IMR-90 (cell line): ENCODE measurements around the gene CHRM1. TPM values are rescaled to one million over a fixed set of nuclear protein-coding genes. Genes with fewer than 3 reads are reported as not detected.

Source experiments
- ATAC-seq: fragments of 200-7000 bp; cut with Tn5 transposase; 2 replicates; pipeline ENCODE4 v1.9.1; 2020; ENCODE audit warnings: low read depth, mild to moderate bottlenecking, moderate library complexity
- BruUV-seq: library from RNA; stranded (reverse); fragments of 400-500 nt; replicated peaks from 2 replicates; lab custom pipeline; 2021; lab: Mats Ljungman, UMichigan
- CTCF ChIA-PET: fragments of 300-600 bp; formaldehyde crosslinking; extraction: SDS; loops from one replicate; lab custom pipeline; 2021; ENCODE audit warnings: antibody characterized with exemption; lab: Yijun Ruan, JAX
- POLR2A ChIA-PET: fragments of 300-600 bp; sonication (Branson Sonifier 250); formaldehyde crosslinking; loops from one replicate; lab custom pipeline; 2022; ENCODE audit warnings: antibody characterized with exemption; ENCODE audit not compliant: unreplicated experiment; lab: Charles Lee
- DNase-seq: peaks from one replicate; pipeline ENCODE4 v3.0.0; 2013
- H2AFZ ChIP-seq: replicated peaks from 2 replicates; pipeline ENCODE3; 2013; ENCODE audit warnings: low read length, mild to moderate bottlenecking; ENCODE audit not compliant: poor library complexity
- H2AK5ac ChIP-seq: 2 replicates; pipeline ENCODE4 v1.6.1; 2013; ENCODE audit warnings: low read depth, low read length, inconsistent platforms
- H2AK9ac ChIP-seq: replicated peaks from 2 replicates; pipeline ENCODE3; 2013; ENCODE audit warnings: mild to moderate bottlenecking, low read depth, low read length, moderate library complexity; ENCODE audit not compliant: poor library complexity
- H2BK120ac ChIP-seq: 2 replicates; pipeline ENCODE4 v1.6.1; 2013; ENCODE audit warnings: low read depth, low read length, inconsistent platforms
- H2BK15ac ChIP-seq: 3 replicates; pipeline ENCODE4 v1.6.1; 2013; ENCODE audit warnings: low read depth, low read length, inconsistent platforms
- H2BK20ac ChIP-seq: 2 replicates; pipeline ENCODE4 v1.6.1; 2013; ENCODE audit warnings: low read depth, mild to moderate bottlenecking, inconsistent platforms, low read length, moderate library complexity
- H2BK5ac ChIP-seq: 2 replicates; pipeline ENCODE4 v1.6.1; 2013; ENCODE audit warnings: mild to moderate bottlenecking, low read depth, low read length, inconsistent platforms; ENCODE audit not compliant: poor library complexity, severe bottlenecking
- H3K14ac ChIP-seq: replicated peaks from 2 replicates; pipeline ENCODE4 v1.6.1; 2013; ENCODE audit warnings: low read depth, low read length, inconsistent platforms
- H3K18ac ChIP-seq: 2 replicates; pipeline ENCODE4 v1.6.1; 2013; ENCODE audit warnings: low read depth, low read length, control low read depth
- H3K23ac ChIP-seq: 2 replicates; pipeline ENCODE4 v1.6.1; 2013; ENCODE audit warnings: low read depth, low read length, inconsistent platforms
- H3K27ac ChIP-seq: 2 replicates; pipeline ENCODE4 v1.5.1; 2013; ENCODE audit warnings: mild to moderate bottlenecking, control low read depth, low read length; ENCODE audit not compliant: insufficient read depth
- H3K27me3 ChIP-seq: 2 replicates; pipeline ENCODE4 v1.6.1; 2013; ENCODE audit warnings: low read length; ENCODE audit not compliant: control insufficient read depth, insufficient read depth
- H3K36me3 ChIP-seq: 2 replicates; pipeline ENCODE4 v1.6.1; 2013; ENCODE audit warnings: low read length, mixed read lengths; ENCODE audit not compliant: control insufficient read depth, insufficient read depth
- H3K4ac ChIP-seq: 2 replicates; pipeline ENCODE4 v1.6.1; 2013; ENCODE audit warnings: low read depth, low read length, inconsistent platforms
- H3K4me1 ChIP-seq: 2 replicates; pipeline ENCODE4 v1.6.1; 2013; ENCODE audit warnings: low read length, mixed read lengths; ENCODE audit not compliant: control insufficient read depth, insufficient read depth
- H3K4me2 ChIP-seq: 2 replicates; pipeline ENCODE4 v1.6.1; 2013; ENCODE audit warnings: low read depth, mild to moderate bottlenecking, control low read depth, low read length, moderate library complexity
- H3K4me3 ChIP-seq: 2 replicates; pipeline ENCODE4 v1.5.1; 2013; ENCODE audit warnings: low read depth, mild to moderate bottlenecking, control low read depth, low read length, moderate library complexity; ENCODE audit not compliant: insufficient read depth
- H3K56ac ChIP-seq: 2 replicates; pipeline ENCODE4 v1.6.1; 2013; ENCODE audit warnings: low read length, inconsistent platforms; ENCODE audit not compliant: insufficient read depth; ENCODE audit errors: extremely low read depth
- H3K79me1 ChIP-seq, 2 experiments: 2 replicates each; pipeline ENCODE4 v1.6.1; 2013; ENCODE audit warnings: low read length in 2 of 2, inconsistent platforms in 1 of 2, low read depth in 1 of 2
- H3K9ac ChIP-seq: 2 replicates; pipeline ENCODE4 v1.6.1; 2013; ENCODE audit warnings: low read depth, low read length, control low read depth
- H3K9me1 ChIP-seq: 2 replicates; pipeline ENCODE4 v1.6.1; 2013; ENCODE audit warnings: low read length, inconsistent platforms; ENCODE audit not compliant: insufficient read depth
- H3K9me3 ChIP-seq: 2 replicates; pipeline ENCODE4 v1.6.1; 2013; ENCODE audit warnings: low read length; ENCODE audit not compliant: control insufficient read depth, insufficient read depth
- H4K20me1 ChIP-seq: 2 replicates; pipeline ENCODE4 v1.6.1; 2013; ENCODE audit warnings: low read length, inconsistent platforms; ENCODE audit not compliant: insufficient read depth
- H4K5ac ChIP-seq: 2 replicates; pipeline ENCODE4 v1.6.1; 2013; ENCODE audit warnings: mild to moderate bottlenecking, low read depth, low read length, control low read depth
- H4K8ac ChIP-seq, 2 experiments: 2 replicates each; pipeline ENCODE4 v1.6.1; 2013; ENCODE audit warnings: low read depth in 2 of 2, low read length in 2 of 2, control low read depth in 1 of 2, inconsistent platforms in 1 of 2
- H4K91ac ChIP-seq: 2 replicates; pipeline ENCODE4 v1.6.1; 2013; ENCODE audit warnings: low read depth, low read length, inconsistent platforms; ENCODE audit not compliant: insufficient read depth
- BHLHE40 ChIP-seq: fragments of 150-350 bp; IDR thresholded peaks from 2 replicates; pipeline ENCODE4 v1.6.1; 2016; ENCODE audit warnings: mild to moderate bottlenecking, low read depth, low read length
- CEBPB ChIP-seq: IDR thresholded peaks from 2 replicates; pipeline ENCODE4 v1.6.1; 2012; ENCODE audit warnings: low read depth, low read length, improper control_type of control experiment
- CHD1 ChIP-seq: IDR thresholded peaks from 2 replicates; pipeline ENCODE4 v1.6.1; 2012; ENCODE audit warnings: low read depth, low read length, improper control_type of control experiment
- FOS ChIP-seq: fragments of 150-350 bp; IDR thresholded peaks from 2 replicates; pipeline ENCODE4 v1.6.1; 2016; ENCODE audit warnings: low read depth, low read length
- MAFK ChIP-seq: IDR thresholded peaks from 2 replicates; pipeline ENCODE4 v1.6.1; 2012; ENCODE audit warnings: low read depth, low read length, improper control_type of control experiment
- MAZ ChIP-seq: IDR thresholded peaks from 2 replicates; pipeline ENCODE4 v1.6.1; 2012; ENCODE audit warnings: low read depth, mild to moderate bottlenecking, low read length, improper control_type of control experiment, moderate library complexity, borderline replicate concordance
- MXI1 ChIP-seq: IDR thresholded peaks from 2 replicates; pipeline ENCODE4 v1.6.1; 2012; ENCODE audit warnings: low read depth, mild to moderate bottlenecking, low read length, moderate library complexity, borderline replicate concordance
- NFE2L2 ChIP-seq: fragments of 150-350 bp; IDR thresholded peaks from 2 replicates; pipeline ENCODE4 v1.6.1; 2016; ENCODE audit warnings: low read depth, mild to moderate bottlenecking, low read length
- POLR2A ChIP-seq: IDR thresholded peaks from 2 replicates; pipeline ENCODE4 v1.6.1; 2012; ENCODE audit warnings: mild to moderate bottlenecking, low read depth, low read length
- RAD21 ChIP-seq: IDR thresholded peaks from 2 replicates; pipeline ENCODE4 v1.6.1; 2012; ENCODE audit warnings: low read length, improper control_type of control experiment
- RCOR1 ChIP-seq: IDR thresholded peaks from 2 replicates; pipeline ENCODE4 v1.6.1; 2012; ENCODE audit warnings: mild to moderate bottlenecking, low read length, improper control_type of control experiment; ENCODE audit not compliant: insufficient replicate concordance
- RFX5 ChIP-seq: IDR thresholded peaks from 2 replicates; pipeline ENCODE4 v1.8.0; 2012; ENCODE audit warnings: low read depth, mild to moderate bottlenecking, low read length, moderate library complexity
- SMC3 ChIP-seq: fragments of 150-350 bp; IDR thresholded peaks from 2 replicates; pipeline ENCODE4 v1.6.1; 2016; ENCODE audit warnings: low read depth, mild to moderate bottlenecking, antibody characterized with exemption, low read length, moderate library complexity
- WGBS, 2 experiments: methylation state at CpG; one replicate each; pipeline versions ENCODE4 v1.1.5 to v1.1.7; 2013; ENCODE audit warnings: missing lambda C conversion rate in 2 of 2; ENCODE audit not compliant: insufficient read length in 1 of 2; ENCODE audit errors: extremely low coverage in 2 of 2; 5-methylcytosine and 5-hydroxymethylcytosine counted together
- dilution Hi-C: fragments of 300-500 bp; cut with HindIII; formaldehyde crosslinking; loops from one replicate; pipeline ENCODE4 v1.14.3; 2018; ENCODE audit warnings: low sequenced_read_pairs; ENCODE audit not compliant: unreplicated experiment
- in situ Hi-C: fragments of 300-500 bp; cut with MboI; formaldehyde crosslinking; loops from 3 replicates; pipeline ENCODE4 v1.14.3; 2019; ENCODE audit warnings: low sequenced_read_pairs, inconsistent platforms, mixed read lengths
- intact Hi-C: fragments of 100-400 bp; cut with micrococcal nuclease; formaldehyde crosslinking; loops from 2 replicates; pipeline ENCODE4 v1.10.0; 2022
- polyA plus RNA-seq, 3 experiments: library from polyadenylated mRNA; depleted of rRNA; stranded (reverse); fragments of >200 nt; gene quantifications; 2 replicates each; pipeline ENCODE4 v1.2.3, GENCODE V29; 2012; ENCODE audit warnings: low replicate concordance in 1 of 3
- total RNA-seq: library from RNA; depleted of rRNA; stranded (reverse); fragments of >200 nt; gene quantifications from 2 replicates; pipeline ENCODE4 v1.2.3, GENCODE V29; 2012
- TF ChIP-seq, protein P1 (sequence below): conservative IDR thresholded peaks from 2 replicates; pipeline ENCODE4 v1.5.1; 2012; ENCODE audit warnings: mild to moderate bottlenecking, low read depth, low read length, improper control_type of control experiment
- TF ChIP-seq, protein P2 (sequence below): fragments of 150-350 bp; IDR thresholded peaks from 2 replicates; pipeline ENCODE4 v1.6.1; 2016; ENCODE audit warnings: low read depth, mild to moderate bottlenecking, low read length, moderate library complexity, borderline replicate concordance
- TF ChIP-seq, protein P3 (sequence below): fragments of 150-350 bp; IDR thresholded peaks from 2 replicates; pipeline ENCODE4 v1.6.1; 2017; ENCODE audit warnings: mild to moderate bottlenecking, antibody characterized with exemption, low read length, low read depth

Gene CHRM1
- total and polyA plus RNA-seq, 2 of the 4 experiments (the other 2 are of a cell fraction), result not detected

- dilution Hi-C loops, result no loop called here
- intact Hi-C loops, result no loop called here
- Histone ChIP-seq H2AFZ (no peak overlapping the region), H3K4me2 (no peak overlapping the region), H3K23ac (no peak overlapping the region), H4K5ac (no peak overlapping the region), H3K18ac (no peak overlapping the region), H3K9me3 (no peaks in the 10 kb centered on the region), H3K14ac (no peak overlapping the region), H3K79me1 (peaks cover 18% of the 10 kb centered on the region in 2 experiments; a peak in 3 of 4 replicates), H4K8ac (no peak overlapping the region), H2BK15ac (no peak overlapping the region), H4K20me1 (peaks cover 4% of the 10 kb centered on the region), H3K27ac (no peak overlapping the region), H3K36me3 (no peaks in the 10 kb centered on the region; the same call in 1 of the 2 replicates), H2AK5ac (no peak overlapping the region), H2BK5ac (no peak overlapping the region), H4K91ac (no peak overlapping the region), H3K4me1 (no peaks in the 10 kb centered on the region), H2AK9ac (no peak overlapping the region), H2BK20ac (no peak overlapping the region), H3K56ac (no peak overlapping the region), H3K9ac (no peak overlapping the region), H3K4ac (no peak overlapping the region), H3K27me3 (no peaks in the 10 kb centered on the region), H3K4me3 (no peak overlapping the region), H3K9me1 (0 out of 2 replicates have a peak, but pooled peaks cover 3% of the 10 kb centered on the region), H2BK120ac (no peak overlapping the region)
- in situ Hi-C loops, result loop anchor here (25.0 kb wide), 1 partner anchor 478 kb away; no protein-coding TSS in a partner anchor
- 83% methylated on average over 1 of the region's 6 CpGs; no CpG with 5 or more reads in 1 of the 2 experiments for WGBS, 2 experiments
- CTCF ChIA-PET, result no interaction called here
- BruUV-seq, result no TSS peak
- TF ChIP-seq MAZ (no peak), BHLHE40 (no peak), MXI1 (no peak), RFX5 (no peak), MAFK (no peak), NFE2L2 (no peak), RAD21 (no peak), RCOR1 (no peak), POLR2A (no peak), CHD1 (no peak), FOS (no peak), SMC3 (no peak), CEBPB (no peak)
- TF ChIP-seq, protein P1, sequence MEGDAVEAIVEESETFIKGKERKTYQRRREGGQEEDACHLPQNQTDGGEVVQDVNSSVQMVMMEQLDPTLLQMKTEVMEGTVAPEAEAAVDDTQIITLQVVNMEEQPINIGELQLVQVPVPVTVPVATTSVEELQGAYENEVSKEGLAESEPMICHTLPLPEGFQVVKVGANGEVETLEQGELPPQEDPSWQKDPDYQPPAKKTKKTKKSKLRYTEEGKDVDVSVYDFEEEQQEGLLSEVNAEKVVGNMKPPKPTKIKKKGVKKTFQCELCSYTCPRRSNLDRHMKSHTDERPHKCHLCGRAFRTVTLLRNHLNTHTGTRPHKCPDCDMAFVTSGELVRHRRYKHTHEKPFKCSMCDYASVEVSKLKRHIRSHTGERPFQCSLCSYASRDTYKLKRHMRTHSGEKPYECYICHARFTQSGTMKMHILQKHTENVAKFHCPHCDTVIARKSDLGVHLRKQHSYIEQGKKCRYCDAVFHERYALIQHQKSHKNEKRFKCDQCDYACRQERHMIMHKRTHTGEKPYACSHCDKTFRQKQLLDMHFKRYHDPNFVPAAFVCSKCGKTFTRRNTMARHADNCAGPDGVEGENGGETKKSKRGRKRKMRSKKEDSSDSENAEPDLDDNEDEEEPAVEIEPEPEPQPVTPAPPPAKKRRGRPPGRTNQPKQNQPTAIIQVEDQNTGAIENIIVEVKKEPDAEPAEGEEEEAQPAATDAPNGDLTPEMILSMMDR, result no peak
- TF ChIP-seq, protein P2, sequence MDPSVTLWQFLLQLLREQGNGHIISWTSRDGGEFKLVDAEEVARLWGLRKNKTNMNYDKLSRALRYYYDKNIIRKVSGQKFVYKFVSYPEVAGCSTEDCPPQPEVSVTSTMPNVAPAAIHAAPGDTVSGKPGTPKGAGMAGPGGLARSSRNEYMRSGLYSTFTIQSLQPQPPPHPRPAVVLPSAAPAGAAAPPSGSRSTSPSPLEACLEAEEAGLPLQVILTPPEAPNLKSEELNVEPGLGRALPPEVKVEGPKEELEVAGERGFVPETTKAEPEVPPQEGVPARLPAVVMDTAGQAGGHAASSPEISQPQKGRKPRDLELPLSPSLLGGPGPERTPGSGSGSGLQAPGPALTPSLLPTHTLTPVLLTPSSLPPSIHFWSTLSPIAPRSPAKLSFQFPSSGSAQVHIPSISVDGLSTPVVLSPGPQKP, result no peak
- TF ChIP-seq, protein P3, sequence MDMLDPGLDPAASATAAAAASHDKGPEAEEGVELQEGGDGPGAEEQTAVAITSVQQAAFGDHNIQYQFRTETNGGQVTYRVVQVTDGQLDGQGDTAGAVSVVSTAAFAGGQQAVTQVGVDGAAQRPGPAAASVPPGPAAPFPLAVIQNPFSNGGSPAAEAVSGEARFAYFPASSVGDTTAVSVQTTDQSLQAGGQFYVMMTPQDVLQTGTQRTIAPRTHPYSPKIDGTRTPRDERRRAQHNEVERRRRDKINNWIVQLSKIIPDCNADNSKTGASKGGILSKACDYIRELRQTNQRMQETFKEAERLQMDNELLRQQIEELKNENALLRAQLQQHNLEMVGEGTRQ, result no peak
- ATAC-seq (no peak), DNase-seq (no peak)
- POLR2A ChIA-PET, result no interaction called here
Observed at GRCh38 chr11:62865635-62866034, 55.5 kb downstream of the CHRM1 start.
